EL (cell line): ENCODE results near the gene MSS51.
A peak's percentile ranks its signal among the peaks of the same experiment; 100 is the strongest.

Experiments used
- DNase-seq: peaks from one replicate; pipeline ENCODE4 v3.0.0-alpha.2; 2016

MSS51 gene

GRCh38 chr10:73433538-73433867 is at the start of gene MSS51:
Gene MSS51 (minus strand): TSS chr10:73433561. CDS start chr10:73428284, 5,277 bp downstream.
- no peak for DNase-seq

GRCh38 chr10:73480158-73480557 is 46.8 kb upstream of the MSS51 start:
- DNase-seq, result peak; percentile 80

- no peak for DNase-seq
Observed at GRCh38 chr10:73478636-73479035, 45.3 kb upstream of the MSS51 start.

DNA sequence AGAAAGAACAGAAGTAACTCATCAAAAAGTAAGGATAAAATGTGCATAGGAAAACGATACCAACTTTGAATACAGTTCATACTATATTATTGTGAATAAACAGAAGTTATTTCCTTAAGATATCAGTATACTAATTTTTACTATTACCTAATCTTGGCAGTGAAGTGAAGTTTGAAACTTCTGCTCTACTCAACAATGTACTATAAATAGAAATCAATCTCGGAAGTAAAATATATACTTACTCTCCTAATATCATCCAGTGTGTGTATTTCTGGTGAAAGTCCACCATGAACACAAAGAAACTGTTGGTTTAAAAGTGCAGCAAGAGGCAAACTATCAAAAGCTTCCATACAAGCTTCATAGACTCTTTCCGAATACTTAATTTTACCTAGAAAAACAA is 37.9 kb upstream of the MSS51 start:
- DNase-seq, result no peak

- DNase-seq, result no peak
Observed at GRCh38 chr10:73469579-73469978, 36.2 kb upstream of the MSS51 start.

- DNase-seq, result no peak
Observed at GRCh38 chr10:73467206-73467605, 33.8 kb upstream of the MSS51 start.

GRCh38 chr10:73465978-73466726 is 32.8 kb upstream of the MSS51 start:
- DNase-seq, result no peak

GRCh38 chr10:73460897-73461296 is 27.5 kb upstream of the MSS51 start:
- DNase-seq, result no peak

- DNase-seq, result no peak
Observed at GRCh38 chr10:73459683-73460314, 26.4 kb upstream of the MSS51 start.

- DNase-seq, result no peak
Observed at GRCh38 chr10:73456187-73456890, 23.0 kb upstream of the MSS51 start.

GRCh38 chr10:73449113-73449512 is 15.8 kb upstream of the MSS51 start:
- DNase-seq, result no peak

DNA sequence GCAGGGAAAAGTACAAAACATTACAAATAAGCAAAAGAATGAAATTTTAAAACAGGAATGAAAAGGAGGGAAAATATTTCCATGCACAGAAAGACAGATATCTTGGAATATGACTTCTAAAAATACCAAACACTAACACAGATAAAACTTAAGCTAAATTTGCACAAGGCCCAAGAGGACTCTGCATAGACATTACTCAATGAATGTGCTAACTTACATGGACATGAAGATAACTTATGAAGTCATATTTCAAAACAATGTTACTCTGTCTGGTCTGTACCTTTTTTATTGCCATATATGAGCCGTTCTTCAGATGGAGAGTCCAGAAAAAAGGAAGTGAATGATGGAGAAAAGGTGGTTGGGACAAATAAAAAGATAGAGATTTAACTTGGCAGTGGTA is 15.0 kb upstream of the MSS51 start:
- no peak for DNase-seq

- no peak for DNase-seq
Observed at GRCh38 chr10:73446926-73447325, 13.6 kb upstream of the MSS51 start.

- DNase-seq, result no peak
Observed at GRCh38 chr10:73444457-73444856, 11.1 kb upstream of the MSS51 start.

GRCh38 chr10:73439605-73440312 is 6.4 kb upstream of the MSS51 start:
- DNase-seq, result peak; percentile 76

DNA sequence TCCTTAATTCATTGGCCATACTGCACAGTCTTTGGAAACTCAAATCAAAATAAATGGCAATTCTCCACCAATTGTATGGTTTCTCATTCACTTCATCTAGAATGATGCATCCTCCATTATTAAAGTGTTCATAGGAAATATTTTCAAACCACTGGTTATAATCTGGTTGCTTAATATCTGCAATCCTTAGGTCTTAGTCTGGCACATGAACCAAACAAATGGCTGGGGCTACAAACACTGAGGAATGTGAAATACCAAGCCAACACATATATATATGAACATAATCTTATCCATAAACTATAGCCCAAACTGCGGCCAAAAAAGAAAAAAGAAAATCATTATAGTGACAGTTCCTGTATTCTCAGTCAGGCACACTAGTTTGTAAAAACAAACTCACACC is 5.7 kb upstream of the MSS51 start:
- DNase-seq, result peak; percentile 35

- no peak for DNase-seq
Observed at GRCh38 chr10:73432646-73433537, 469 bp downstream of the MSS51 start.

- DNase-seq, result no peak
Observed at GRCh38 chr10:73426318-73426717, 7.0 kb downstream of the MSS51 start.

DNA sequence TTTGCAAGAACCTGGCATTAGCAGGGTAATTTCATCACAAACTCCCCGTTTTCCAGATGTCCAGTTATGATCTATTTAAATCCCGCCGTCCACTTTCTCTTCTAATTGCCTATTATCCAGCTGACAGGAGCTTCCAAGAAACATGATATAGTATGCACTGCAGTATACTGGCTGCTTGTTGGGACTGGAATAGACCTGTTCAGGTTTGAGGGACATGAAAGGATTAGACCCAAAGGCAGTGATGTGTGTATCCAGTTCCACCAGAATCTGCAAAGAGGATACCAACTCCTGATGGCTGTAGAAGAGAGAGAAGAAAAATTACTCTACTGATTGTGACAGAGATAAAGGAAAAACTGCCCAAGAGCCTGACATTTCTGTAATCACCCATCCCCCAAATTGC is 8.9 kb downstream of the MSS51 start:
- DNase-seq, result no peak

DNA sequence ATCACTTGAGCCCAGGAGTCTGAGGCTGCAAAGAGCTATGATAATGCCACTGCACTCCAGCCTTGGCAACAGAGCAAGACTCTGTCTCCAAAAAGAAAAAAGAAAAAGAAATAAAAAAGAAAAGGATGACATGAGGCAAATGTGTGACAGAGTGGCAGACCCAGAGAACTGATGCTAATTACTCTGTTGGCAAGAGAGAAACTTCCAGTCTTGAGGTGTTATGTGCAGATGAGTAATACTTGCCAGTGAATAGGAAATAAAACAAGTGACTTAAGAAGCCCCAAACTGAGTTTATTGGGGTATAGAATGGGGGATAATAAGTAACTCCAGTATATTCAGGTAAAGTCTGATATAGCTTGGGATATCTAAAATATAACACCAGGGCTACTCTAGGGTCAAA is 10.1 kb downstream of the MSS51 start:
- DNase-seq, result no peak

DNA sequence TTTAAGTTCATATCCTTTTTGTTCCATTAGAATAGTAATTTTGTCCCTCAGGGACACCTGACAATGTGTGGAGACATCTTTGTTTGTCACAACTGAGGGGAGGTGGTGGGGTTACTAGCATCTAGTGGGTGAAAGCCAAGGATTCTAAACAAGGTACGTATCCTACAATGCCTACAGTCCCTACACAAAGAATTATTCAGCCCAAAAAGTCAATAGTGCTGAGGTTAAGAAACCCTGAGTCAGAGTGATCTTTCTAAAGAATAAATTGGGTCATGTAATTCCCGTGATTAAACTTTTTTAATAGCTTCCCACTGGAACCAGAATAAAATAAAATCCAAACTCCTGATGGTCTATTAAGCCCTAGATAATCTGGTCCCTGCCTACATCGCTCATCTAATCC is 16.8 kb downstream of the MSS51 start:
- DNase-seq, result no peak

DNA sequence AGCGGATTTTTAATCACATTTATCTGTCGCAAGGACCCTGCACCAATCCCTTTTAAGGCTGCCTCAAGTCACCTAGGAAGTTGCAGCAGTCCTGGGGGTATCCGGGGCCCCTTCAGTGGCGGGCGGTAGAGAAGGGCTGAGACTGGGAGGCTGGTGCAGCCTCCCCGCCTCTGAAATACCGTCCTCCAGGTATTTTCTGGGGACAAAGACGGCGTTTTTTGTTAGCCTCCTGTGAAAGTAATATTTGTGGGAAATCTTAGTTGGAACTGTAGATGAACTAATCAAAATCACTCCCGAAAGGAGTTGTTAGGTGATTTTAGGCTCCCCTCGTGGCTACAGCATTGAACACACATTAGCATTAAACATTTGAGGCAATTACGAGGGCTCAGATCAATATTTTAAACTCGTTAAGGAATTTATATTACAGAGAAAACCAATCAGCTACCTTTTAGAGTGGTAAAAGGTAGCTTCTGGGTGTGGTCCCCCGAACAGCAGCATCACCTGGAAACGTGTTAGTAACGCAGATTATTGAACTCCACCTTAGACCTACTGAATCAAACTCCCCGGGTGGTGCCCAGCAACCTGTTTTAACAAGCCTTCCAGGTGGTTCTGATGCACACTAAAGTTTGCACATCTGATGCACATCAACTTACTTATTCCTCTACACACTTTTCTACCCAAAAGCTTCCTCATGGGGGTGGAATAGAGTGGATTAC is 19.0 kb downstream of the MSS51 start:
- peak; percentile 8 for DNase-seq
